Activated gamma-delta T cell (primary cell): ENCODE data around the gene PTPRG.

Experiments used
- DNase-seq: peaks from one replicate; lab custom pipeline; 2025; lab: John Stamatoyannopoulos, UW

PTPRG gene

DNA sequence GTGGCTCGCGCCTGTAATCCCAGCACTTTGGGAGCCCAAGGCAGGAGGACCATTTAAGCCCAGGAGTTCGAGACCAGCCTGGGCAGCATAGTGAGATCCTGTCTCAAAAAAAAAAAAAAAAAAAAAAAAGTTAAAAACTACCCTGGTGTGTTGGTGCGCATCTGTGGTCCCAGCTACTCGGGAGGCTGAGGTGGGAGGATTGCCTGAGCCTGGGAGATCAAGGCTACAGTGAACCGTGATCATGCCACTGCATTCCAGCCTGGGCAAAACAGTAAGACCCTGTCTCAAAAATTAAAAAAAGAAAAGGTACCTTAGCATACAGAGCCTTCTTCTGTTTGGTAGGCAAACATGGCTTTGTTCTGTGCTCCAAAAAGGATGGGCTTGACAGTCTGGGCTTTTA, 57.5 kb downstream of the PTPRG start:
- DNase-seq, result no peak

DNA sequence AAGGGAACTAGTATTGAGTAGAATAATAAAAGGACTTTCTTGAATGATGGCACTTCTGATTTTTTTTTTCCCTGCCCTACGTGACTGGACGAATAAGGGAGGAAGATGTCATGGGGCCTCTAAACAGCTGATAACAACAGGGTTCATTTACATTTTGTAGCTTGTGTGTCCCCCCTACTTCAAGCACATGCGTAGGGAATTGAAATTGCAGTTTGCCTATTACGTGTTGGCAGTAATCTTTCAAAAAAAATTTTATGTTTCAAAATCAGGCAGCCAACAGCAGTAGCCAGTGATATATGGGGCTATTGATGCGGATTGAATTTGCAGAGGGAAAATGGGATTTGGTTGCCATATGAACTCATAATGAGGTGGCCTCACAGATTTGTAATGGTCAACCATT, 58.7 kb downstream of the PTPRG start:
- no peak for DNase-seq

DNA sequence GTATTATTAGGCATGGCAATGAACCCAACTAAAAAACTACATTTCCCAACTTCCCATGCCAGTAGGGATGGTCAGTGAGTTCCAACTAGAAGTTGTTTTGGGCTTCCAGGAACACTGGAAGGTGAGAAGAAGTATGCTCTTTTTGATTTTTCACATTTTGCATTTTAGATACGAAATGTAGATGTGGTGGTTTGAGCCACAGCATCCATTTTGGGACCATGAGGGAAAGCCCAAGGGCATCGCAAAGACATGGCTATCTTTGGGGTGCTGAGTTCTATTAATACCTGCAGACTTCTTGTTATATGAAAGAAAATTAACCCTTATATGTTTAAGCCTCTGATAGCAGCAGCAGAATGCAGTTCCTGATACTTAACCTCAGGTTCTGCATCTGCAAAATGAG, 62.9 kb downstream of the PTPRG start:
- no peak for DNase-seq

DNA sequence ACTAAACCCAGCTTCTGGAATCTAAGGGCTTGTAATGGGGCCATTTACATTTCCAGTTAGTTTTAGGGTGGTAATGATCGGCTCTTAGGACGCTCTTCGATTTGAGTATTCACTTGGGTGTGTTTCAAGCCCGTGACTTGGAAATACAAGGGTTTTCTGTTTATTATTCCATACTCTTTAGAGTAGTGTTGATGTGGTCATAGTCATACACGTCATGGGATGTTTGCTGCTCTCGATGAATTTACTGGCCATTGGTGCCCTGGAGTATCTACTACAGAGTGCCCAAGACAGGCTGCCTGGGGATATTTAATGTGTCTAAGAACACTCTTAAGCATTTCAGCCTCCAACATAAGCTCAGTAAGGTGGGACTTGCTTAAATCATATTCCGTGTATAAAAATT, 64.1 kb downstream of the PTPRG start:
- DNase-seq, result no peak

- DNase-seq, result no peak
These were observed 65.1 kb downstream of the PTPRG start for GRCh38 chr3:61626484-61626883.

DNA sequence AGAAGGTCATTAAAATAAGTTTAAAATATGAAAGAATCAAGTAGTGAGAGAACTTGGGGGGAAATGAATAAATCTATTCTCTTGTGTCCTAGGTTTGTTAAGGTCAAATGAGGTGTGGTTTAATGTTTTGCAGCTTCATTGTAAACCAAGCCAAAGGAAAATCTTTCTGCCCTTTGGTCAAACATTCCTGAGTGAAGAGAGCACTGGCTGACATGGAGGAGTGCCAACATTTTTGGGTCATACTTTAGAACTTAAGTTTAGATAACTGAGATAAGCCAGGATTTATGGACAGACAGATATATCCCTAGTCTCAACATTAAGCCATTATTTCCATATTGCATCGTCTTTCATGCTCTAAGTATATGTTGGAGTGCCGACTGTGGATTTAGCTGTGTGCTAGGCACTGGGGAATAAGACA, 66.4 kb downstream of the PTPRG start:
- DNase-seq, result no peak

GRCh38 chr3:61628636-61629035, 67.3 kb downstream of the PTPRG start:
- no peak for DNase-seq

DNA sequence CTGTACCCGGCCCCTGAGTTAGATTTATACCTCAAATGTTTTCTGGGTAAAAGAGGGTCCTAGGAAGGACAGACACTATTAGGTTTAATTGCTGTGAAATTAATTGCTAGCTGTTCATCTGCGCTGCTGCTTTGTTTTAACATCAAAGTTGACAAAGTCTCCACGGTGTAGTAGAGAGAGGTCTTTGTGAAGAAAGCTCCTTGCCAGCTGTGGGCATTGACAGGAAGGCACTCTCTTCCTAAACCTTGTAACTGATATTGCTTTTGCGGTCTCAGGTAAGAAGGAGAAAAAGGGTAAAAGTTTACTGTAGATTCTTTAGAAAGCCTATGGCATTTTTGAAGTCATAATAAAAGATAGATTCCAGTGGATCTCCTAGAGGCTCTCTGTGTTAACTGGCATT, 68.1 kb downstream of the PTPRG start:
- no peak for DNase-seq

DNA sequence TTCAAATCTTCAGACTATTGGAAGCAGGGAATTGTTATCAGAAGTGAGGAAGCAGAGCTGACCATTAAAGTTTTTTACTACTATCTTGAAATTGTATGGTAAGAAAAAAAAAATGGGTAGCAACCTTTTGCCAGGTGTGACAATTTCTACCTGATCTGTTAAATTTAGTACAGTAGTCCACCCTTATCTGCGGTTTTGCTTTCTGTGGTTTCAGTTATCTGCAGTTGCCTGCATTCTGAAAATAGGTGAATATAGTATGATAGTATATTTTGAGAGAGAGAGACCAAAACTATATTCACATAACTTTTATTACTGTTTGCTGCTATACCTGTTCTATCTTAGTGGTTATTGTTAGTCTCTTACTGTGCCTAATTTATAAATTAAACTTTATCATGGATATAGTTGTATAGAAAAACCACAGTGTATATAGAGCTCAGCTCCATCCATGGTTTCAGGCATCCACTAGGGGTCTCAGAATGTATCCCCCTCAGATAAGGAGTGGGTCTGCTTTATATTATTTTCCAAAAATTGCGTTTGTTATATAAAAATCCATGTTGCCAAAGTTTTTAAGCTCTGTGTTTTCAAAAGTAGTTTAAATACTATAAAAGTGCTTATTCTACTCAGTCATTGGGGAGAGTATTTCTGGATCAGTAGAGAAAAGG, 69.9 kb downstream of the PTPRG start:
- no peak for DNase-seq

DNA sequence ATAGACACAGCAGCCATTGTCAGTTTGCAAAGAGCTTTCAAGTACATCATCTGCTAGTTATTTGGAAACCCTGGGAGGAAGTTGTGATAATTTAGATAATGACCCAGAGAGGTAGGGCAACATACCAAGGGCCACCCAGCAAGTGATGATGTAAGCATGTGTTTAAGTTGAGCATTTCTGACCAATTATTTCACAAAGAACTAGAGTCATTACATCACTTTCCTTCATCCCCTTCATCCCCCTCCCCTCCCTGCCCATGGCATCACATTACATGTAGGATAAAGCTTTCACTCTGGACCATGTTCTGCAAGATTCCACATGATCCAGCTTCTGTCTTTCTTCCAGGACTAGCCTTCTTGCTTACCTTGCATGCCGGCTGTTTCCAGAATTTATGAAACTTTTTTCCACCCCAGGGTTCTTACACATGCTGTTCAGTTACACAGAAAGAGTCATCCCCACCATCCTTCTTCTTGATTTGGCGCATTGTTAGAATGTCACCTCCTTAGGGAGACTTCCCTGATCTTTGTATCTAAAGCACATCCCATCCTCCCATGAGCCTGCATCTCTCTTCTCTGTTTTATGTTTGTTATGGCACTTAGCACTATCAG, 71.3 kb downstream of the PTPRG start:
- no peak for DNase-seq

- DNase-seq, result no peak
These were observed 73.3 kb downstream of the PTPRG start for GRCh38 chr3:61634678-61635077.

- no peak for DNase-seq
These were observed 76.0 kb downstream of the PTPRG start for GRCh38 chr3:61637088-61638051.

- DNase-seq, result no peak
These were observed 77.4 kb downstream of the PTPRG start for GRCh38 chr3:61638741-61639140.

DNA sequence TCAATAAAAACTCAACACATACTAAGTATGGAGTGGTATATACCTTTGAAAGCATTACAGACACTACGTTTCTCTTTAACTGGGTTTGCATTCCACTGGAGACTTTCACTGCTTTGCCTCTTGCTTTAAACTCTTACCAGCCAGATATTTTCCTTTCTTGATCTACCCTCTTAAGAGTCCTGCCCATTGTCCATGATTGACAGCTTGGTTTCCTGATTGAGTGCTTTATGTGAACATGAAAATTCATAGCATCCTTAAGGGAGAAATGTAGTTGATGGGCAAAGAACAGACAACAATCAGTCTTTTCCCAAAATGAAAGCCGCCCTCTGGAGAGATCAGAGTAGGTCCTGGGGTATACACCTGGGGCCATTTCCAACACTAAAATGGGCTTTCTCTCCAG, 78.6 kb downstream of the PTPRG start:
- no peak for DNase-seq

GRCh38 chr3:61645148-61645547, 83.8 kb downstream of the PTPRG start:
- no peak for DNase-seq

GRCh38 chr3:61646360-61646759, 85.0 kb downstream of the PTPRG start:
- no peak for DNase-seq

GRCh38 chr3:61646851-61647525, 85.6 kb downstream of the PTPRG start:
- DNase-seq, result no peak

- DNase-seq, result no peak
These were observed 87.1 kb downstream of the PTPRG start for GRCh38 chr3:61648481-61648880.

DNA sequence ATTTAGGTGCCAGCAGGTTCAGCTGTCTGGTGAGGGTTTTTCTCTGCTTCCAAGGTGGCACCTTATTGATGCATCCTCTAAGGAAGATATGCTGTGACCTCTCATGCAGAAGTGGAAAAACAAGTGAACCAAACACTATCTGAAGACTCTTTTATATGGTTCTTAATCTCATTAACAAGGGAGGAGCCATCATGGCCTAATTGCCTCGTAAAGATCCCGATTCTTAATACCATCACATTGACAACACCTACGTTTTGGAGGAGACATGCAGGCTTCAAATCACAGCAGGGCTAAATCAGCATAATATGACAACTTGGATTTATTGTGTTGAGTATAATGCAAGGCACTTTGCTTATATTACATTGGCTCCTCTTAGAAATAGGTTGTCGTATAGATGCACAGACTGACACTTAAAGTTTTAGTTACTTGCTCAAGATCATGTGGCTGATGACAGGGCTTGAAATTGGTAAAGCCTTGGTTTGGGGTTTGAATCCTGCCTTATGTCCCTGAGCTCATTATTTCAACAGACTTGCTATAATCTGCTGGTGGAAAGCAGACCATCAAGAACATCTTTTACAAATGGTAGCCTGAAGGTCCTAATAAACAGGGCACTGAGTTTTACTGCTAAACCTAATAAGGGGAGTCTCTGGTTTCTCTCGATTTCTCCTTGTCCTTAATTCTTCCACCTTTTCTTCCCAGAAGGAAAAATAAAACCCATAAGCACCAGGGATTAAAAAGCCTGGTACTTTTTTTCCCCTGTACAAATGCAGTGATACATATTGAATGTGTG, 88.2 kb downstream of the PTPRG start:
- DNase-seq, result no peak

GRCh38 chr3:61650276-61650675, 88.9 kb downstream of the PTPRG start:
- no peak for DNase-seq

DNA sequence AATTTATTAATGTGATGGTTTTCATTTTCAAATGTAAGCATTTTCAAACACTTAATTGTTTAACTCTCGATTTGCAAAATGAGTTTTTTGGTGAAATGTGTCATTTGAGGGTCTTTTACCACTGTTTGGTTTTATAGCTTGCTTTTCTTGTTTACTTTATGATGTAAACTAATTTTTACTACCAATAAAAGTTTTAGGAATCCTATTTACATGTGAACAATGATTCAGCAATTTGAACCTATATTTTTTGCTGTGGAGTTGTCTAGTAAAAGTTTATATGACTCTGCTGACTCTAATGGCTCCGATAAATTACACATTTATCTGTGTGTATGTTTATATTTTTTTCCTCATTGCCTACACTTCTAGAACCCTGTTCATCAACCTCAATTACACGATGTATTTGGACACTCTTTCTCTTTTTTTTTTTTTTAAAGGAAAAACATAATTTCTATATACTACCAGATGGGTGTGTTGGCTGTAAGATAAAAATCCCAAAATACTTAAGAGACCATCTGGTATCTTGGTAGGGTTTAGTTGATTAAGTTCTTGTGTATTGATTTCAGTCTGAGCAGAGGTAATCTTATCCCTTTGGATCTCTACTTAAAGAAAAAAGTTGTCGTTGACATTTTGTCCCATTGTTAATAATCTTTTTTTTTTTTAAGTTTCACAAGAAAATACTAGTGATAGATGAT, 89.5 kb downstream of the PTPRG start:
- DNase-seq, result no peak
